KMS-11 (cell line): ENCODE results near the gene MAST4.

Experiments
- H2AFZ ChIP-seq: fragments of 200-600 bp; sonication (generic); 2 replicates; pipeline ENCODE4 v1.6.1; 2016; ENCODE audit warnings: antibody characterized with exemption, mixed run types, low read depth
- H3K27ac ChIP-seq: fragments of 200-600 bp; sonication (generic); 2 replicates; pipeline ENCODE4 v1.6.1; 2016; ENCODE audit warnings: mild to moderate bottlenecking, mixed run types
- H3K27me3 ChIP-seq: fragments of 200-600 bp; sonication (generic); 2 replicates; pipeline ENCODE4 v1.6.1; 2017; ENCODE audit warnings: mild to moderate bottlenecking, low read depth, mixed run types, moderate library complexity; ENCODE audit not compliant: insufficient read depth
- H3K36me3 ChIP-seq: fragments of 200-600 bp; sonication (generic); 2 replicates; pipeline ENCODE4 v1.6.1; 2017; ENCODE audit warnings: mild to moderate bottlenecking, mixed run types; ENCODE audit not compliant: insufficient read depth
- H3K4me1 ChIP-seq: fragments of 200-600 bp; sonication (generic); 2 replicates; pipeline ENCODE4 v1.6.1; 2016; ENCODE audit warnings: mild to moderate bottlenecking, low read depth, mixed run types; ENCODE audit not compliant: poor library complexity, severe bottlenecking
- H3K4me2 ChIP-seq: fragments of 200-600 bp; sonication (generic); 2 replicates; pipeline ENCODE4 v1.7.0; 2016; ENCODE audit warnings: mild to moderate bottlenecking, mixed run types
- H3K4me3 ChIP-seq: fragments of 200-600 bp; sonication (generic); IDR thresholded peaks from 2 replicates; pipeline ENCODE4 v1.6.1; 2017; ENCODE audit warnings: low read depth, low read length, mixed read lengths; ENCODE audit not compliant: insufficient read depth
- H3K79me2 ChIP-seq: fragments of 200-600 bp; sonication (generic); 2 replicates; pipeline ENCODE4 v1.6.1; 2016; ENCODE audit warnings: low read depth, mixed run types; ENCODE audit not compliant: insufficient read depth
- H3K9ac ChIP-seq: fragments of 200-600 bp; sonication (generic); 2 replicates; pipeline ENCODE4 v1.6.1; 2016; ENCODE audit warnings: mild to moderate bottlenecking, mixed run types
- H4K20me1 ChIP-seq: fragments of 200-600 bp; sonication (generic); 2 replicates; pipeline ENCODE4 v1.6.1; 2016; ENCODE audit warnings: mild to moderate bottlenecking, mixed run types; ENCODE audit not compliant: insufficient read depth
- CTCF ChIP-seq: fragments of 200-600 bp; sonication (generic); conservative IDR thresholded peaks from 2 replicates; pipeline ENCODE4 v1.6.1; 2017; ENCODE audit warnings: low read depth, mild to moderate bottlenecking, antibody characterized with exemption, low read length, moderate library complexity, mixed read lengths

The MAST4 gene

DNA sequence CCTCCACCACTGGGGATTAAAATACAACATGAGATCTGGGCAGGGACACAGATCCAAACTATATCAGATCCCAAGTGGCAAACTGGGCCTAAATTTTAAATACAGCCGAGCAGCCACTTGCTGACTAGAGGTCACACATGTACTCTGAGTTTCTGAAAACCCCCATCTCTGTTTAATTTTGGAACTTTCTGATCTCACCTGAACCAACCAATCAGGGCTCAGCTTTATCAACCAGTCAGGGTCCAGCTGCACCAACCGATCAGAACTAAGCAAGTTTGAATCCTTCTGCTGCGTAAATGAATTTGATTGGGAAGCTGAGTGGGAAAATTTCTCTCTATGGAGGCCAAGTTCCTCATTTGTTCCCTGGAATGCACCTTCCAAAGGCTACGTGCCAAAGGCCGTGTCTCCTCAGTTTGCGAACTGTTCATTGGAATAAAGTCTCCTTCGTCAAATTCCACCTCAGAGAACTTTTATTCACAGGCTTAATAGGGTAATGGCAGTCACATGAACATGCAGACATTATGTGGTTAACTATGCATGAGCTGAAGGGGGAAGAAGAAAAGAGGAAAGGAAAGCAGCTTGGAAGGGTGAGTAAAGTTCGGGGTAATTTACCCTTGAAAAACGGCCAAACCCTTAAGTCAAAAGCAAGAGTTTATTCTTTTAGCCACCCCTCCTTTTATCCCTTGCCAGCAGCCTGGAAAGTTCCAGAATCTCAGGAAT is 596.7 kb downstream of the MAST4 start:
- TF ChIP-seq CTCF: no peak
- Histone ChIP-seq H3K4me3 (no peak overlapping the region), H4K20me1 (no peaks in the 10 kb centered on the region), H3K4me1 (peaks cover 26% of the 10 kb centered on the region), H3K36me3 (no peaks in the 10 kb centered on the region), H3K27ac (no peak overlapping the region), H3K27me3 (no peaks in the 10 kb centered on the region), H3K4me2 (no peak overlapping the region), H3K9ac (no peak overlapping the region), H2AFZ (no peak overlapping the region), H3K79me2 (no peaks in the 10 kb centered on the region)

GRCh38 chr5:67193439-67193807 is 597.2 kb downstream of the MAST4 start:
- TF ChIP-seq CTCF: no peak
- H3K36me3 ChIP-seq: no peaks in the 10 kb centered on the region
- no peaks in the 10 kb centered on the region for H3K27me3 ChIP-seq
- H3K79me2 ChIP-seq: no peaks in the 10 kb centered on the region
- peaks cover 20% of the 10 kb centered on the region for H3K4me1 ChIP-seq
- H3K4me2 ChIP-seq: no peak overlapping the region
- no peak overlapping the region for H3K27ac ChIP-seq
- no peak overlapping the region for H3K4me3 ChIP-seq
- no peak overlapping the region for H2AFZ ChIP-seq
- H4K20me1 ChIP-seq: no peaks in the 10 kb centered on the region
- H3K9ac ChIP-seq: no peak overlapping the region

DNA sequence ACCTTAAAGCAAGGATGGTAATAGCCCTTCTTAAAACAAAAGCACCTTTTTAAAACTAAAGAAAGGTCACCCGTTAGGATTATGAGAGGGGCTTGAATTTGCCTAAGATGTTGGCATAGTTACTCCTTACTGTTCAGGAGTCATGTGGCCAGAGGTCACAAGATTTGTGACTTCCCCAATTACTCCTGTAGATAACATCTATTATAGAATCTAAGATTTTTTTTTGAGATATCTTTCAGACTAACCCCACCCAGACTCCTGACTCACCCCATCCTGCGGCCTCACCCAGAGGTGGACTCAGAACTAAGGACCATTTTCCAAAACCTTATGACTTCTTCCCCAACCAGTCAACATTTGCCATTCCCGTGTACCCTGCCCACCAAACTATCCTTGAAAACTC is 598.0 kb downstream of the MAST4 start:
- Histone ChIP-seq H3K36me3 (no peaks in the 10 kb centered on the region), H3K79me2 (no peaks in the 10 kb centered on the region), H3K4me1 (peaks cover 13% of the 10 kb centered on the region), H3K27me3 (no peaks in the 10 kb centered on the region), H3K27ac (no peak overlapping the region), H3K4me2 (no peak overlapping the region), H2AFZ (no peak overlapping the region), H3K9ac (no peak overlapping the region), H4K20me1 (no peaks in the 10 kb centered on the region), H3K4me3 (no peak overlapping the region)
- no peak for TF ChIP-seq CTCF

- H3K9ac ChIP-seq: no peak overlapping the region
- H4K20me1 ChIP-seq: no peaks in the 10 kb centered on the region
- no peak overlapping the region for H3K27ac ChIP-seq
- TF ChIP-seq CTCF: no peak
- H3K79me2 ChIP-seq: no peaks in the 10 kb centered on the region
- no peaks in the 10 kb centered on the region for H3K36me3 ChIP-seq
- H3K4me2 ChIP-seq: no peak overlapping the region
- H3K4me3 ChIP-seq: no peak overlapping the region
- H3K4me1 ChIP-seq: peaks cover 7% of the 10 kb centered on the region
- no peak overlapping the region for H2AFZ ChIP-seq
- H3K27me3 ChIP-seq: no peaks in the 10 kb centered on the region
Measured at GRCh38 chr5:67195406-67196275, 599.4 kb downstream of the MAST4 start.
